K562 (cell line): ENCODE data around the gene ENOX2. TPM values are rescaled to one million over a fixed set of nuclear protein-coding genes. Genes with fewer than 3 reads are reported as not detected.

Experiments used
- ARID3A ChIP-seq: IDR thresholded peaks from 2 replicates; pipeline ENCODE4 v1.6.1; 2012; ENCODE audit warnings: low read depth, low read length, improper control_type of control experiment, borderline replicate concordance
- JUND ChIP-seq, 2 experiments: IDR thresholded peaks; 2 replicates in 1 of 2; 3 replicates in 1 of 2; pipeline ENCODE4 v1.6.1; 2011; ENCODE audit warnings: borderline replicate concordance in 2 of 2, low read depth in 2 of 2, low read length in 2 of 2, improper control_type of control experiment in 1 of 2, missing biosample characterization in 1 of 2, missing genetic modification characterization in 1 of 2, missing genetic modification reagents in 1 of 2
- MLX ChIP-seq, 2 experiments: fragments of 450-650 bp in 1 of 2; sonication (generic) in 1 of 2; formaldehyde crosslinking; conservative IDR thresholded peaks; 2 replicates each; pipeline versions ENCODE4 v1.4.0 to v1.8.1; 2020 to 2022; ENCODE audit warnings: mild to moderate bottlenecking in 1 of 2, missing genetic modification reagents in 1 of 2
- NFE2L1 ChIP-seq: fragments of 450-650 bp; IDR thresholded peaks from 2 replicates; pipeline ENCODE4 v1.6.1; 2016; ENCODE audit warnings: missing genetic modification characterization, low read depth, mild to moderate bottlenecking, missing compliant biosample characterization, moderate library complexity, borderline replicate concordance
- NONO ChIP-seq, 2 experiments: fragments of 200-400 bp in 1 of 2; fragments of 450-650 bp in 1 of 2; formaldehyde crosslinking in 1 of 2; IDR thresholded peaks; 2 replicates each; pipeline ENCODE4 v1.6.1; 2017; ENCODE audit warnings: low read depth in 2 of 2, mild to moderate bottlenecking in 2 of 2, moderate library complexity in 2 of 2, low read length in 1 of 2
- NUFIP1 ChIP-seq: fragments of 450-650 bp; IDR thresholded peaks from 2 replicates; pipeline ENCODE4 v1.6.1; 2018; ENCODE audit not compliant: partially characterized antibody
- PATZ1 ChIP-seq: fragments of 250-450 bp; sonication (Bioruptor Pico); IDR thresholded peaks from 2 replicates; pipeline ENCODE4 v1.5.0; 2020; ENCODE audit warnings: mild to moderate bottlenecking, borderline replicate concordance
- SIN3B ChIP-seq: fragments of 450-650 bp; IDR thresholded peaks from 2 replicates; pipeline ENCODE4 v1.6.1; 2017; ENCODE audit warnings: low read depth, mild to moderate bottlenecking, moderate library complexity
- TEAD2 ChIP-seq: fragments of 450-650 bp; IDR thresholded peaks from 2 replicates; pipeline ENCODE4 v1.6.1; 2016; ENCODE audit warnings: missing genetic modification characterization, control low read depth, missing compliant biosample characterization
- ZBED1 ChIP-seq: IDR thresholded peaks from 2 replicates; pipeline ENCODE4 v1.6.1; 2014
- ZBTB33 ChIP-seq: sonication (generic); formaldehyde crosslinking; IDR thresholded peaks from 2 replicates; pipeline ENCODE4 v1.8.1; 2023; ENCODE audit warnings: mild to moderate bottlenecking, missing genetic modification reagents
- ZKSCAN1 ChIP-seq: fragments of 150-350 bp; IDR thresholded peaks from 2 replicates; pipeline ENCODE4 v1.6.1; 2016; ENCODE audit warnings: low read depth, low read length
- ZMIZ1 ChIP-seq, 2 experiments: fragments of 150-350 bp in 1 of 2; IDR thresholded peaks; 2 replicates each; pipeline ENCODE4 v1.6.1; 2012 to 2016; ENCODE audit warnings: low read depth in 2 of 2, low read length in 2 of 2, mild to moderate bottlenecking in 1 of 2, moderate library complexity in 1 of 2
- ZNF695 ChIP-seq: fragments of 450-650 bp; formaldehyde crosslinking; IDR thresholded peaks from 2 replicates; pipeline ENCODE4 v1.4.0; 2020; ENCODE audit warnings: mild to moderate bottlenecking, moderate library complexity
- polyA plus RNA-seq, 8 experiments: library from polyadenylated mRNA; depleted of rRNA in 4 of 8; stranded (reverse) in 5 of 8; unstranded in 3 of 8; fragments of >200 nt; fragmentation: Nextera tagmentation in 2 of 8; fragmentation: Illumina TruSeq in 1 of 8; extraction: Ambion mirVana in 2 of 8; extraction: Trizol in 1 of 8; gene quantifications; 2 replicates each; pipeline versions ENCODE4 v1.2.1 to v1.2.3, GENCODE V29; 2011 to 2014; ENCODE audit warnings: inconsistent platforms in 1 of 8, missing spikeins in 1 of 8
- total RNA-seq, 7 experiments: library from RNA; depleted of rRNA in 6 of 7; stranded (reverse); fragments of >200 nt in 6 of 7; fragmentation: Illumina TruSeq in 2 of 7; extraction: Trizol in 2 of 7; gene quantifications; 2 replicates each; pipeline versions ENCODE4 v1.2.1 to v1.2.3, GENCODE V29; 2011 to 2021; ENCODE audit warnings: low replicate concordance in 1 of 7

ENOX2 gene
- total and polyA plus RNA-seq, 9 of the 15 experiments (the other 6 are each of a cell fraction or from before 2014, with no cell fraction given): 6.1 to 24.0 (median 13.8) TPM

GRCh38 chrX:130756233-130756632 is 146.8 kb downstream of the ENOX2 start (continued):
- TF ChIP-seq NONO (IDR thresholded peaks at IDR 0.05; ENCODE audit: low read depth in 2 of 2, low read length in 1 of 2) (no peak), NFE2L1 (tag) (no peak), ZBTB33 (CRISPR knock-in tag) (no peak), ARID3A (peak; percentile 56; the same call in 1 of the 2 replicates), PATZ1 (CRISPR knock-in tag) (no peak), TEAD2 (tag) (no peak), ZBED1 (no peak), ZMIZ1 (IDR thresholded peaks at IDR 0.05; ENCODE audit: low read depth in 2 of 2, low read length in 2 of 2) (no peak), ZKSCAN1 (no peak), MLX (CRISPR knock-in tag; conservative IDR thresholded peaks at IDR 0.05) (no peak), JUND (IDR thresholded peaks at IDR 0.05; ENCODE audit: borderline replicate concordance, low read depth, low read length) (peak; percentile 62; the same call in 1 of the 2 replicates), JUND (tag; IDR thresholded peaks at IDR 0.05; ENCODE audit: borderline replicate concordance, low read depth, low read length) (peak; percentile 63; the same call in 1 of the 3 replicates), NUFIP1 (no peak), SIN3B (no peak), ZNF695 (CRISPR knock-in tag) (no peak)
